Measurements from ENCODE around the gene SOBP. TPM values are rescaled to one million over a fixed set of nuclear protein-coding genes. Genes with fewer than 3 reads are reported as not detected.

The SOBP gene
- total RNA-seq, 1 experiment from 2014 or later: 1.4 TPM

GRCh38 chr6:107557698-107558097 is 67.8 kb downstream of the SOBP start:
- Histone ChIP-seq H3K27me3 (replicated peaks) (no peaks in the 10 kb centered on the region), H3K27ac (no peak overlapping the region), H3K9me3 (replicated peaks) (no peaks in the 10 kb centered on the region), H3K36me3 (no peaks in the 10 kb centered on the region), H3K4me3 (no peak overlapping the region), H3K4me1 (replicated peaks) (no peaks in the 10 kb centered on the region)
- DNase-seq (ENCODE audit: low read depth in 1 of 2, low spot score in 2 of 2): no peak

- H3K27ac ChIP-seq: no peak overlapping the region
- H3K9me3 ChIP-seq (replicated peaks): no peaks in the 10 kb centered on the region
- H3K27me3 ChIP-seq (replicated peaks): no peaks in the 10 kb centered on the region
- DNase-seq (ENCODE audit: low read depth in 1 of 2, low spot score in 2 of 2): no peak
- no peaks in the 10 kb centered on the region for H3K36me3 ChIP-seq
- no peaks in the 10 kb centered on the region for H3K4me1 ChIP-seq (replicated peaks)
- H3K4me3 ChIP-seq: no peak overlapping the region
These were observed 70.7 kb downstream of the SOBP start for GRCh38 chr6:107560657-107561056.

- Histone ChIP-seq H3K4me1 (replicated peaks) (no peaks in the 10 kb centered on the region), H3K36me3 (no peaks in the 10 kb centered on the region), H3K27me3 (replicated peaks) (no peaks in the 10 kb centered on the region), H3K4me3 (no peak overlapping the region), H3K9me3 (replicated peaks) (no peaks in the 10 kb centered on the region), H3K27ac (no peak overlapping the region)
- DNase-seq (ENCODE audit: low read depth in 1 of 2, low spot score in 2 of 2): no peak
These were observed 71.4 kb downstream of the SOBP start for GRCh38 chr6:107561306-107561705.

GRCh38 chr6:107563694-107564588 is 74.0 kb downstream of the SOBP start:
- Histone ChIP-seq H3K27me3 (replicated peaks) (no peaks in the 10 kb centered on the region), H3K27ac (no peak overlapping the region), H3K36me3 (no peaks in the 10 kb centered on the region), H3K4me3 (no peak overlapping the region), H3K9me3 (replicated peaks) (no peaks in the 10 kb centered on the region), H3K4me1 (replicated peaks) (no peaks in the 10 kb centered on the region)
- no peak for DNase-seq (ENCODE audit: low read depth in 1 of 2, low spot score in 2 of 2)

- no peaks in the 10 kb centered on the region for H3K36me3 ChIP-seq
- H3K27ac ChIP-seq: no peak overlapping the region
- no peaks in the 10 kb centered on the region for H3K9me3 ChIP-seq (replicated peaks)
- no peak for DNase-seq (ENCODE audit: low read depth in 1 of 2, low spot score in 2 of 2)
- no peaks in the 10 kb centered on the region for H3K4me1 ChIP-seq (replicated peaks)
- H3K27me3 ChIP-seq (replicated peaks): no peaks in the 10 kb centered on the region
- H3K4me3 ChIP-seq: no peak overlapping the region
These were observed 74.7 kb downstream of the SOBP start for GRCh38 chr6:107564589-107564951.

- H3K27me3 ChIP-seq (replicated peaks): no peaks in the 10 kb centered on the region
- DNase-seq (ENCODE audit: low read depth in 1 of 2, low spot score in 2 of 2): no peak
- no peaks in the 10 kb centered on the region for H3K36me3 ChIP-seq
- no peak overlapping the region for H3K4me3 ChIP-seq
- no peak overlapping the region for H3K27ac ChIP-seq
- no peaks in the 10 kb centered on the region for H3K9me3 ChIP-seq (replicated peaks)
- H3K4me1 ChIP-seq (replicated peaks): no peaks in the 10 kb centered on the region
These were observed 75.3 kb downstream of the SOBP start for GRCh38 chr6:107565165-107565723.

GRCh38 chr6:107567643-107568042 is 77.7 kb downstream of the SOBP start:
- Histone ChIP-seq H3K9me3 (replicated peaks) (no peaks in the 10 kb centered on the region), H3K27ac (no peak overlapping the region), H3K36me3 (no peaks in the 10 kb centered on the region), H3K4me1 (replicated peaks) (no peaks in the 10 kb centered on the region), H3K4me3 (no peak overlapping the region), H3K27me3 (replicated peaks) (no peaks in the 10 kb centered on the region)
- DNase-seq (ENCODE audit: low read depth in 1 of 2, low spot score in 2 of 2): no peak

GRCh38 chr6:107569473-107569872 is 79.6 kb downstream of the SOBP start:
- H3K9me3 ChIP-seq (replicated peaks): no peaks in the 10 kb centered on the region
- no peaks in the 10 kb centered on the region for H3K4me1 ChIP-seq (replicated peaks)
- no peaks in the 10 kb centered on the region for H3K36me3 ChIP-seq
- H3K27me3 ChIP-seq (replicated peaks): no peaks in the 10 kb centered on the region
- H3K27ac ChIP-seq: no peak overlapping the region
- no peak overlapping the region for H3K4me3 ChIP-seq
- DNase-seq (ENCODE audit: low read depth in 1 of 2, low spot score in 2 of 2): no peak

- H3K27me3 ChIP-seq (replicated peaks): no peaks in the 10 kb centered on the region
- H3K4me1 ChIP-seq (replicated peaks): no peaks in the 10 kb centered on the region
- H3K4me3 ChIP-seq: no peak overlapping the region
- no peaks in the 10 kb centered on the region for H3K9me3 ChIP-seq (replicated peaks)
- no peak for DNase-seq (ENCODE audit: low read depth in 1 of 2, low spot score in 2 of 2)
- H3K36me3 ChIP-seq: no peaks in the 10 kb centered on the region
- H3K27ac ChIP-seq: no peak overlapping the region
These were observed 81.4 kb downstream of the SOBP start for GRCh38 chr6:107571354-107571753.

- DNase-seq (ENCODE audit: low read depth in 1 of 2, low spot score in 2 of 2): no peak
- Histone ChIP-seq H3K9me3 (replicated peaks) (no peaks in the 10 kb centered on the region), H3K36me3 (no peaks in the 10 kb centered on the region), H3K27ac (no peak overlapping the region), H3K27me3 (replicated peaks) (no peaks in the 10 kb centered on the region), H3K4me3 (no peak overlapping the region), H3K4me1 (replicated peaks) (no peaks in the 10 kb centered on the region)
These were observed 83.0 kb downstream of the SOBP start for GRCh38 chr6:107572886-107573285.

- no peak for DNase-seq (ENCODE audit: low read depth in 1 of 2, low spot score in 2 of 2)
- Histone ChIP-seq H3K4me1 (replicated peaks) (no peaks in the 10 kb centered on the region), H3K27me3 (replicated peaks) (no peaks in the 10 kb centered on the region), H3K4me3 (no peak overlapping the region), H3K36me3 (no peaks in the 10 kb centered on the region), H3K27ac (no peak overlapping the region), H3K9me3 (replicated peaks) (no peaks in the 10 kb centered on the region)
These were observed 84.9 kb downstream of the SOBP start for GRCh38 chr6:107574856-107575255.

- Histone ChIP-seq H3K36me3 (no peaks in the 10 kb centered on the region), H3K4me3 (no peak overlapping the region), H3K27ac (no peak overlapping the region)
These were observed 86.9 kb downstream of the SOBP start for GRCh38 chr6:107576852-107577251.

GRCh38 chr6:107578642-107579341 is 88.9 kb downstream of the SOBP start:
- H3K4me3 ChIP-seq: no peak overlapping the region
- no peak overlapping the region for H3K27ac ChIP-seq
- H3K27me3 ChIP-seq (replicated peaks): no peaks in the 10 kb centered on the region
- no peaks in the 10 kb centered on the region for H3K4me1 ChIP-seq (replicated peaks)
- no peak for DNase-seq (ENCODE audit: low read depth in 1 of 2, low spot score in 2 of 2)
- H3K9me3 ChIP-seq (replicated peaks): no peaks in the 10 kb centered on the region
- H3K36me3 ChIP-seq: no peaks in the 10 kb centered on the region

More at GRCh38 chr6:107576852-107577251, 86.9 kb downstream of the SOBP start:
- Histone ChIP-seq H3K4me1 (replicated peaks) (no peaks in the 10 kb centered on the region), H3K27me3 (replicated peaks) (no peaks in the 10 kb centered on the region), H3K9me3 (replicated peaks) (no peaks in the 10 kb centered on the region)
- DNase-seq (ENCODE audit: low read depth in 1 of 2, low spot score in 2 of 2): no peak

- H3K36me3 ChIP-seq: no peaks in the 10 kb centered on the region
- H3K9me3 ChIP-seq (replicated peaks): no peaks in the 10 kb centered on the region
- H3K4me1 ChIP-seq (replicated peaks): no peaks in the 10 kb centered on the region
- H3K4me3 ChIP-seq: no peak overlapping the region
- H3K27ac ChIP-seq: no peak overlapping the region
- DNase-seq (ENCODE audit: low read depth in 1 of 2, low spot score in 2 of 2): no peak
- H3K27me3 ChIP-seq (replicated peaks): no peaks in the 10 kb centered on the region
These were observed 89.6 kb downstream of the SOBP start for GRCh38 chr6:107579456-107580056.

Data from SJSA1 (cell line).